DND-41 (cell line): ENCODE results near the gene SYNDIG1.

Source experiments
- EZH2 ChIP-seq: IDR thresholded peaks from 3 replicates; pipeline ENCODE4 v1.6.1; 2012; ENCODE audit warnings: borderline replicate concordance, low read depth, mild to moderate bottlenecking, moderate library complexity, low read length, inconsistent platforms; ENCODE audit not compliant: severe bottlenecking
- TF ChIP-seq, protein P1 (sequence below): IDR thresholded peaks from 2 replicates; pipeline ENCODE4 v1.5.1; 2012; ENCODE audit warnings: borderline replicate concordance, low read length, moderate library complexity, mild to moderate bottlenecking; ENCODE audit not compliant: poor library complexity, severe bottlenecking; ENCODE audit errors: extremely low read depth

GRCh38 chr20:24497851-24498250 lies 28.4 kb downstream of the SYNDIG1 start:
- TF ChIP-seq EZH2, result no peak
- TF ChIP-seq, protein P1, sequence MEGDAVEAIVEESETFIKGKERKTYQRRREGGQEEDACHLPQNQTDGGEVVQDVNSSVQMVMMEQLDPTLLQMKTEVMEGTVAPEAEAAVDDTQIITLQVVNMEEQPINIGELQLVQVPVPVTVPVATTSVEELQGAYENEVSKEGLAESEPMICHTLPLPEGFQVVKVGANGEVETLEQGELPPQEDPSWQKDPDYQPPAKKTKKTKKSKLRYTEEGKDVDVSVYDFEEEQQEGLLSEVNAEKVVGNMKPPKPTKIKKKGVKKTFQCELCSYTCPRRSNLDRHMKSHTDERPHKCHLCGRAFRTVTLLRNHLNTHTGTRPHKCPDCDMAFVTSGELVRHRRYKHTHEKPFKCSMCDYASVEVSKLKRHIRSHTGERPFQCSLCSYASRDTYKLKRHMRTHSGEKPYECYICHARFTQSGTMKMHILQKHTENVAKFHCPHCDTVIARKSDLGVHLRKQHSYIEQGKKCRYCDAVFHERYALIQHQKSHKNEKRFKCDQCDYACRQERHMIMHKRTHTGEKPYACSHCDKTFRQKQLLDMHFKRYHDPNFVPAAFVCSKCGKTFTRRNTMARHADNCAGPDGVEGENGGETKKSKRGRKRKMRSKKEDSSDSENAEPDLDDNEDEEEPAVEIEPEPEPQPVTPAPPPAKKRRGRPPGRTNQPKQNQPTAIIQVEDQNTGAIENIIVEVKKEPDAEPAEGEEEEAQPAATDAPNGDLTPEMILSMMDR, result no peak
